GM12801 (cell line): ENCODE data around the gene VRK2.

Experiments
- CTCF ChIP-seq: IDR thresholded peaks from one replicate; pipeline ENCODE4 v1.5.1; 2011; ENCODE audit warnings: control low read depth; ENCODE audit not compliant: insufficient read length; ENCODE audit errors: extremely low read depth

Gene VRK2

GRCh38 chr2:58044145-58044544 lies 2.5 kb upstream of the VRK2 start:
- no peak for TF ChIP-seq CTCF

- TF ChIP-seq CTCF = no peak
Observed at GRCh38 chr2:58045580-58046334, 849 bp upstream of the VRK2 start.

- no peak for TF ChIP-seq CTCF
Observed at GRCh38 chr2:58046335-58046584, 346 bp upstream of the VRK2 start.

GRCh38 chr2:58047373-58047935 lies 848 bp downstream of the VRK2 start:
- no peak for TF ChIP-seq CTCF

GRCh38 chr2:58047961-58048360 lies 1.4 kb downstream of the VRK2 start:
- no peak for TF ChIP-seq CTCF

GRCh38 chr2:58051445-58051844 lies 4.8 kb downstream of the VRK2 start:
- no peak for TF ChIP-seq CTCF

- no peak for TF ChIP-seq CTCF
Observed at GRCh38 chr2:58052978-58053377, 6.4 kb downstream of the VRK2 start.

GRCh38 chr2:58054264-58054663 lies 7.7 kb downstream of the VRK2 start:
- TF ChIP-seq CTCF = no peak
